IPS-NIHi11 (cell line): ENCODE measurements around the gene BCKDK.

Experiments used
- DNase-seq: peaks from one replicate; pipeline ENCODE4 v3.0.0; 2012; ENCODE audit warnings: mixed read lengths, low spot score

Gene BCKDK

DNA sequence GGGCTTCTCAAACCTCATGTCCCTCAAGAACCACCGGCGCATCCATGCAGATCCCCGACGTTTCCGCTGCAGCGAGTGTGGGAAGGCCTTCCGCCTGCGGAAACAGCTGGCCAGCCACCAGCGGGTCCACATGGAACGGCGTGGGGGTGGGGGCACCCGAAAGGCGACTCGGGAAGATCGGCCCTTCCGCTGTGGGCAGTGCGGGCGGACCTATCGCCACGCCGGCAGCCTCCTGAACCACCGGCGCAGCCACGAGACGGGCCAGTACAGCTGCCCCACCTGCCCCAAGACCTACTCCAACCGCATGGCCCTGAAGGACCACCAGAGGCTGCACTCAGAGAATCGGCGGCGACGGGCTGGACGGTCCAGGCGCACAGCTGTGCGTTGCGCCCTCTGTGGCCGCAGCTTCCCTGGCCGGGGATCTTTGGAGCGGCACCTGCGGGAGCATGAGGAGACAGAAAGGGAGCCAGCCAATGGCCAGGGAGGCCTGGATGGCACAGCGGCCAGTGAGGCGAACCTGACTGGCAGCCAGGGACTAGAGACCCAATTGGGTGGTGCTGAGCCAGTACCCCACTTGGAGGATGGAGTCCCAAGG lies 28.1 kb upstream of the BCKDK start:
- no peak for DNase-seq

DNA sequence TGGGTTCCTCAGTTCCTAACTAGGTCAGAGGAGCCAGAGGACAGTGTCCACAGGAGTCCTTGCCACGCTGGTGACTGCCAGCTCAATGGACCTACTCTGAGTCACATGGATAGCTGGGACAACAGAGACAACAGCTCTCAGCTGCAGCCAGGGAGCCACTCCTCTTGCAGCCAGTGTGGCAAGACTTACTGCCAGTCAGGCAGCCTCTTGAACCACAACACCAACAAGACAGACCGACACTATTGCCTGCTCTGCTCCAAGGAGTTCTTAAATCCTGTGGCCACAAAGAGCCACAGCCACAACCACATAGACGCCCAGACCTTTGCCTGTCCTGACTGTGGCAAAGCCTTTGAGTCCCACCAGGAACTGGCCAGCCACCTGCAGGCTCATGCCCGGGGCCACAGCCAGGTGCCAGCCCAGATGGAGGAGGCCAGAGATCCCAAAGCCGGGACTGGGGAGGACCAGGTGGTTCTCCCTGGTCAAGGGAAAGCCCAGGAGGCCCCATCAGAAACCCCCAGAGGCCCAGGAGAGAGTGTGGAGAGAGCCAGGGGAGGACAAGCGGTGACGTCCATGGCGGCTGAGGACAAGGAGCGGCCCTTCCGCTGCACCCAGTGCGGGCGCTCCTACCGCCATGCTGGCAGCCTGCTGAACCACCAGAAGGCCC lies 27.3 kb upstream of the BCKDK start:
- no peak for DNase-seq

GRCh38 chr16:31081428-31082351 lies 26.5 kb upstream of the BCKDK start:
- DNase-seq: no peak

GRCh38 chr16:31082368-31083045 lies 25.7 kb upstream of the BCKDK start:
- DNase-seq: no peak

GRCh38 chr16:31083081-31083480 lies 25.1 kb upstream of the BCKDK start:
- no peak for DNase-seq

GRCh38 chr16:31083556-31083955 lies 24.6 kb upstream of the BCKDK start:
- DNase-seq: no peak

- no peak for DNase-seq
Measured at GRCh38 chr16:31083981-31084380, 24.2 kb upstream of the BCKDK start.

GRCh38 chr16:31084584-31085302 lies 23.4 kb upstream of the BCKDK start:
- no peak for DNase-seq

GRCh38 chr16:31085411-31085810 lies 22.8 kb upstream of the BCKDK start:
- no peak for DNase-seq

GRCh38 chr16:31085873-31086628 lies 22.1 kb upstream of the BCKDK start:
- DNase-seq: no peak

- DNase-seq: no peak
Measured at GRCh38 chr16:31086629-31086906, 21.6 kb upstream of the BCKDK start.

DNA sequence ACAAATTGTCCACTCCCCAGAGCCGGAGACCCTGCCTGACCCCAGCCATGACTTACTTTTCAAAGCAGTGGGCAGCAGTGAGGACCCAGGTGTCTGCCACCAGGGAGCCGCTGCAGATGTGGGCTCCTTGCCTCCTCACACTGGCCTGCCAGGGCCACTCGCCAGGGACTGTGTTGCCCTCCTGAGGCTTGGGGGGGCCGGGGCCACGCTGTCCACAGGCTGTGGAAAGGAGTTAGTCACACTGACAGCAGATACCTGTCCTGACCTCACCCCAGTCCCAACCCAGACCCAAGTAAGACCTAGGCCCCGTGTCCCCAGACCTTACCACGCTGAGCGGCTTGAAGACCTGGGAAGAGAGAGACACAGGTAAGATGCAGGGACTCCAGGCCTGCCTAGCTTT lies 20.7 kb upstream of the BCKDK start:
- DNase-seq: no peak

DNA sequence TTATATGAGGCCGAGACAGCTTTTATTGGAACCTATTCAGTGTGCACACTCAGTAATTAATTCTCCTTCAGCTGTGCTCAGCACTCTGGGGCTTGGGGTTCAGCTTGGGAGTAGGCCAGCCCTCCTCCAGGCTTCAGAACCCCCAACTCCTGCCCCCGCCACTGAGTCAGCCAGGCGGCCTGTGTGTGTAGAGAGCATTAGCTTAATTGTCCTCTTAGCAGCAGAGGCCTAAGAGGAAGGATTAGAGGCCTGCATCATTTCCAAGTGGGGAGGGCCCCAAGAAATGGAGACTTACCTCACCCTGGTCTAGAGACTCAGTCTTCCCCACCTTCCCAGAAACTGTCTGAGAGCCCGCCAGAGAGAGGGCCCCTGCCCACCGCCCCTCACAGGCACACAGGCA lies 20.2 kb upstream of the BCKDK start:
- no peak for DNase-seq

GRCh38 chr16:31088459-31089183 lies 19.6 kb upstream of the BCKDK start, which contains the start of gene PRSS53:
Gene PRSS53 (minus strand): TSS chr16:31088943. CDS start chr16:31088809, 134 bp downstream.
- DNase-seq: no peak

- no peak for DNase-seq
Measured at GRCh38 chr16:31089199-31089598, 19.0 kb upstream of the BCKDK start.

DNA sequence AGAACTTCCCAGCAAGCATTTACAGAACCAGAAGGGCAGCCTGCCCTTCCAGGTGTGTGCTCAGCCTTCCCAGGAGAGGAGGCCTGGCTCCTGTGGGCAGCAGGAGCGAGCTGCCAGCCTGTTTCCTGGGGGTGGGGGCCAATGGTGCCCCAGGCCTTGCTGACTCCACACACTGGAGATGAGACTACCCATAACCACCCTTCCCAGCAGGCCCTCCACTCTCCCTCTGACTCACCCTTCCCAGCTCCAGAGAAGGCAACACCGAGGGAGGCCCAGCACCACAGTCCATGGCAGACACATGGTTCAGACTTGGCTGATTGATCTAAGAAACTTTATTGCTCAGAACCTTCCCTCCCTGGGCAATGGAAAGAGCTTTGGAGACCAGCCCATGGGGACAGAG lies 17.6 kb upstream of the BCKDK start:
- DNase-seq: no peak

DNA sequence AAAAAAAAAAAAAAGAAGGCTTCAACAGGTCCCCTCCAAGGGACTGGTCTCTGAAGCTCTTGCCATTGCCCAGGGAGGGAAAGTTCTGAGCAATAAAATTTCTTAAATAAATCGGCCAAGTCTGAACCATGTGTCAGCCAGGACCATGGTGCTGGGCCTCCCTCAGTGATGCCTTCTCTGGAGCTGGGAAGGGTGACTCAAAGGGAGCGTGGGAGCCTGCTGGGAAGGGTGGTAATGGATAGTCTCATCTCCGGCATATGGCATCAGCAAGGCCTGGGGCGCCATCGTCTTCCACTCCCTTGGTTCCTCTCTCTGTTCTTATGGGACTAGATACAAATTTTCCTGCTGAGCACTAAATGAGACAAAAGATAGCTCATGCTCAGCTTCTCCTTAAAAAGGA lies 15.9 kb upstream of the BCKDK start:
- DNase-seq: no peak

DNA sequence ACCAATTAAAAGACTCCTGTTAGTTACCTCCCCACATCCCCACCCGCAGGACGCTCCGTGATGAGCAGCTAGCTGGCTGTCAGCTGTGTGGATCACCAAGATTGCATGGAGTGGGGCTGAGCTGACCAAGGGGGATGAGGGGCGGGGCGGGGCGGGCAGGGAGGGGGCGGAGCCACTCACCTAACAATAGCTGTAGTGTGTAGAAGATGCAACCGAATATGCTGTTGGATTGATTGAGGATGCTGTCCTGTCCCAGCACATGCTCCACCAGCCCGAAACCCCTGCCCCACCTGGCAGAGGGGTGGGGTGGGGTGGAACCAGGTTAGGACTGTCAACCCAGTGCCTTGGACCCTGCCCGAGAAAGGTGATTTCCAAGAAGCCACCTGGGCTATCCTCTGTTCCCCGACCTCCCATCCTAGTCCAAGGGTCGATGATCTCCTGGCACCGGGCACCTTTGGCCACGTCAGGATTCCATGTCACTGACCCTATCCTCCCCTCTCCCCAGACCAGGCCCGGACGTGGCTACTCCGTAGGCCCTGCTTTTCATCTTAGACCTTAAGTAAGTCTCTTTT lies 15.0 kb upstream of the BCKDK start:
- peak; percentile 65 for DNase-seq

- peak; percentile 49 for DNase-seq
Measured at GRCh38 chr16:31094088-31094423, 14.1 kb upstream of the BCKDK start.

- peak; percentile 95 for DNase-seq
Measured at GRCh38 chr16:31094424-31095120, 13.6 kb upstream of the BCKDK start, which contains the start of gene VKORC1. Gene VKORC1 (minus strand): TSS chr16:31094797. CDS start chr16:31094729, 68 bp downstream.
